ENCODE measurements around the gene HOXB7. TPM values are rescaled to one million over a fixed set of nuclear protein-coding genes. Genes with fewer than 3 reads are reported as not detected.

HOXB7 gene
- total RNA-seq = 7.1 and 7.8 TPM in 2 replicates

DNA sequence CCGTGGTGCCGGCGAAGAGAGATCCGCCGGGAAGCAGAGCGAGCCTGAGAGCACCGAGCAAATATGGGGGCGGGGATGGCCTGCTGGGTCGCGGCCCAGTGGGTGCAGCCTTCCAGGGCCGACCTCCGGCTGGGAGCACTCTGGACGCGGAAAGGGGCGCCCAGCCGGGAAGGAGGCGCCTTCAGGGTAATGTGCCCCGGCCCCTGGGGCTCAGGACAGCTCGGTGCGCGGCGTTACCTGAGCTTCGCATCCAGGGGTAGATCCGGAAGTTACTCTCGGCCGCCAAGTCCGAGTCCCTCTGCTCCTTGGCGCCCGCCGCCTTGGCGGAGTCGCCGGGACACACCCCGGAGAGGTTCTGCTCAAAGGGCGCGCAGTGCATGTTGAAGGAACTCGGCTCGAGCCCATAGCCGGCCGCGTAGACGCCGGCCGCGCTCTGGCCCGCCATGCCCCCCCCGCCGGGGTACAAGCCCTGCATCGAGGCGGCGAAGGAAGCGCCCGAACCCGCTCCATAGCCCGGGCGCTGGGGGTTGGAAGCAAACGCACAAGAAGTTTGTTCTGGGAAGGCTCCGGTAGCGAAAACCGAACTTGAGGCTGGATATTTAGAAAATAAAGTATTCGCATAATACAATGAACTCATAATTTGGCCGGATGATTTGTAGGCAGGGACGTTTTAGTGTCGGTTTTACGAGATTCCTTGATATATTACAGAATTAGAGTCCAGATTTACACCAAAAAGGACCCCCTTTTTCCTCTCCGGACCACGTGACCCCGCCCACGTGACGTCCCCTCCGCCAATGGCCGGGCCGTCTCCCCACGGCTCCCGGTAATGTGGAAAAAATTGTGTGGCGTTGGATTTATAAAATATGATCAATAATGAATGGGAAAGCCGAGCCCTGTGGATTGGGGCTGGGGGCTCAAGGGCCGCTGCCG is at the start of gene HOXB7:
TSS of gene HOXB7 (minus strand) at position 736 of the 930 bp plus-strand sequence. CDS start at position 637, 99 bp downstream.

DNA sequence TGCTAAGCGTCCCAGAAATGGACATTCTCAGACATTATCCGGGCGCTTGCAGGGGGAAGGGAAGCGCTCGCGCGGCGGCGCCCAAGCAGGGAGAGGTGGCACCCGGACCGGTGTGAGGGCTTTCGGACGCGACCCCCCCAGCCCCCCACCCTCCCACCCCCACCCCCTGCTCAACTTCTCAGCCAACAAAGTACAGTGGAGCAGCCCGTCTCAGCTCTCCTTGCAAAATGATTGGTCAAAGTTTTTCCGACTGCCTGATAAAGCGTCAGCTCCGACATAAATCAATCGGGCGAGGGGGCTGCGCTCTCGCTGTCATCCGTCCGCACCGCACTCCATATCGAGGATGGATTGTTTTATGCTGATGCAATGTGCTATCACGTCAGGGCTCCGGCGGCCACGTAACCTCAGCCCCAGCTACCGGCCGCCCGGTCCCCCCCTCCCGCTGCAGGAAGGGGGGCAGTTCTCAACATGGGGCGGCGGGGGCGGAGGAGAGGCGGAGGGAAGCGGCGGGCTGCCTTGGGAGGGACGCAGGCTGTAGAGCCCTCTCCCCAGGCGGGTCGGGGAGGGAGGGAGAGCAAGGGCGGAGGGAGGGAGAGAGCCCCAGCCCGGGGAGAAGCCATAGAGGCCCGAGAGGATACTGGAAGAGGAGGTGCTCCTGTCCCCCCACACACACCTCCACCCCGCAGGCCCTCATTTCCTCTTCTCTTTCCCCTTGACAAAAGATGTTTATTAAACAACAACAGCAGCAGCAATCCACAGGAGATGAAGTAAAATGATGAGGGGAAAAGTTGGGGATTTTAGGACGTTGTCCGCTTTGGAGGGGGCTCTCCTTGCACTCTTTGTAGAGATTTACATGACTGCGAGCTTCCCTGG is 15.7 kb upstream of the HOXB7 start, which contains the start of gene HOXB9:
TSS of gene HOXB9 (minus strand) at position 114 of the 873 bp plus-strand sequence. CDS start at position 25, 89 bp downstream.

GRCh38 chr17:48615047-48615962 is 4.5 kb upstream of the HOXB7 start, which contains the start of gene HOXB8:
Gene HOXB8, minus strand, starts transcription at chr17:48615292. Its CDS starts 588 bp downstream, at chr17:48614704.

GRCh38 chr17:48604770-48605329 is 6.0 kb downstream of the HOXB7 start, which contains the start of gene HOXB6:
Gene HOXB6, minus strand, starts transcription at chr17:48604986. Its CDS starts 6,836 bp downstream, at chr17:48598150.

GRCh38 chr17:48593126-48593829 is 17.5 kb downstream of the HOXB7 start, which contains the start of gene HOXB5:
Gene HOXB5, minus strand, starts transcription at chr17:48593779. Its CDS starts 97 bp downstream, at chr17:48593682.

DNA sequence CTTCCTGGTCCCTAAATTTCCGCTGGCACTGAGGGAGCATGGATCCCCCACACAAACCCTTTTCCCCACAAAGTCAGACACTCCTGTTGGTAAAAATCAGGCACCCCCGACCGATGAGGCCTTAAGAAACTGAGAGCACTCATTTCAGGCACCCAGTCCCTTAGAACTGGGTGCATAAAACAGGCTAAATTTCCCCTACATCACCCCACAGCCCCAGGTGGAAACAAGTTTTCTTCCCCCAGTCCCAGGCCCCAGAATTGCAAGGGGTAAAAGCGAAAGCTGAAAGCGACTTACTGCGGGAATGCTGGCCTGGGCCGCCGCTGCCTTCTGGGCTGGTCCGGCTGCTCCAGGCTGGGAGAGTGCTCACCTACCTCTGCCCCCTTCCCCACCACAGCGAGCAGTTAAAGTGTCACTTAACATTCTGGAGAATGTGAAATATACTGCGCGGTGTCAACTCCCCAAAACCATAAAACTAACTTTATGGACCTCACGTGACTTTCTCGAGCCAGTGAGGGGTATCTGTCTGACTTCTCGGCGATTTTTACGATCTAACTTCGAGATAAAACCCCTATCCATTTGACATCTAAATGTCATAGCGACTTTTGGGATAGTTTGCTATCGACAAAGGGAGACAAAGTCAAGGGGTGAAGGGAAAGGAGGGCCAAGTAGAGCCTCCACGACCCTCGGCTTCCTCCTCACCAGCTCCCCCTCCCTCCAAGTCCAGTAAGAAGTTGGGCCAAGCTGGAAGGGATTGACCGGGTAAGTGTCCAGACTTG is 20.8 kb downstream of the HOXB7 start, which contains the start of gene HOXB3:
TSS of gene HOXB3 (minus strand) at position 411 of the 776 bp plus-strand sequence. CDS start 37,767 bp downstream, outside the sequence.

DNA sequence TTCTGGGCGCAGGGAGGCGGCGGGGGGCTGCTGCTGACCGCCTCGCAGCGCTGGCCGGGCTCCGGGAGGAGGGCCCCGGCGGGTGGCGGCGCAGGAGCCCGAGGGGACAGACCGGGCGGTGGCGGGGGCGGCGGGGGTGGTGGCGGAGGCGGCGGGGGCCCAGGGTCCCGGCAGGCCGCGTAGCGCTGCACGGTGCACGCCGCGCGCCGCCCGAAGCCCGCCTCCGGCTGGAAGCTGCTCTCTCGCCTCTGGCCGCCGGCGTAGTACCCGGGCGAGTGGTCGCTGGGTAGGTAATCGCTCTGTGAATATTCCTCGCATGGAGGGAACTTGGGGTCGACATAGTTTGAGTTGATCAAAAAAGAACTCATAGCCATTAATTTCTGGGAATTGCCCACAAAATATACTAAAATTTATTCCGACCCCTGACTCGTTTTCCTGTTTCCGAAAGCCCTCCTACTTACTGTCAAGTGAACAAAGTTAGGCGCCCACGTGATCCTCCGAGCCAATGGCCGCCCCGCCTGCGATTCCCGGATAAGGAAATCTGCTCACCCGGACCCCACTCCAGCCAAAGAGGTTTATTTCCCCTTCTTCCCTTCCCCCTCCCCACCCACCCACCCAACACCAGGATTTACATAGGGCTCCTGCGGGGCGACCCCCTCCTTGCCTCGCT is 32.7 kb downstream of the HOXB7 start, which contains the start of gene HOXB4:
TSS of gene HOXB4 (minus strand) at position 405 of the 670 bp plus-strand sequence. CDS start at position 374, 31 bp downstream.

Other genes with a start within 250 kb of the HOXB7 start
- gene SKAP1, start 180.8 kb downstream of the HOXB7 start, total RNA-seq = not detected in 2 replicates
- not detected in 2 replicates for gene HOXB1, start 80.0 kb downstream of the HOXB7 start, total RNA-seq
- 16.7 and 20.8 TPM in 2 replicates for gene HOXB2, start 65.9 kb downstream of the HOXB7 start, total RNA-seq
- gene HOXB4, start 32.7 kb downstream of the HOXB7 start, total RNA-seq = 0.53 and 2.6 TPM in 2 replicates
- gene HOXB3, start 20.8 kb downstream of the HOXB7 start, total RNA-seq = 5.5 and 6.4 TPM in 2 replicates
- gene HOXB5, start 17.2 kb downstream of the HOXB7 start, total RNA-seq = 0.18 TPM in 1 of 2 replicates, not detected in the other
- gene HOXB6, start 6.0 kb downstream of the HOXB7 start, total RNA-seq = 2.8 and 11.0 TPM in 2 replicates
- gene HOXB8, start 4.3 kb upstream of the HOXB7 start, total RNA-seq = not detected in 2 replicates
- gene HOXB9, start 15.3 kb upstream of the HOXB7 start, total RNA-seq = 0.71 TPM in 1 of 2 replicates, not detected in the other
- gene PRAC1, start 111.5 kb upstream of the HOXB7 start, total RNA-seq = not detected in 2 replicates
- not detected in 2 replicates for gene PRAC2, start 112.2 kb upstream of the HOXB7 start, total RNA-seq
- not detected in 2 replicates for gene HOXB13, start 117.7 kb upstream of the HOXB7 start, total RNA-seq
- gene TTLL6, start 206.2 kb upstream of the HOXB7 start, total RNA-seq = not detected in 2 replicates
- gene CALCOCO2, start 220.0 kb upstream of the HOXB7 start, total RNA-seq = 48.9 and 54.5 TPM in 2 replicates

Data from myometrial cell (primary cell).